HepG2 (cell line): Measurements from ENCODE around the gene SELENOI. TPM values are rescaled to one million over a fixed set of nuclear protein-coding genes. Genes with fewer than 3 reads are reported as not detected.

Experiments used
- FOXO4 ChIP-seq: sonication (generic); formaldehyde crosslinking; conservative IDR thresholded peaks from 2 replicates; pipeline ENCODE4 v1.8.1; 2023; ENCODE audit warnings: missing genetic modification reagents
- MAFF ChIP-seq: IDR thresholded peaks from 2 replicates; pipeline ENCODE4 v1.6.1; 2011; ENCODE audit warnings: low read depth, low read length, improper control_type of control experiment
- MAFG ChIP-seq: sonication (generic); formaldehyde crosslinking; IDR thresholded peaks from 2 replicates; pipeline ENCODE4 v1.5.1; 2020; ENCODE audit warnings: mild to moderate bottlenecking, missing genetic modification reagents
- MAFK ChIP-seq, 2 experiments: IDR thresholded peaks in 1 of 2; conservative IDR thresholded peaks in 1 of 2; 2 replicates each; pipeline ENCODE4 v1.6.1; 2011; ENCODE audit warnings: improper control_type of control experiment in 2 of 2, low read length in 2 of 2
- MBNL3 ChIP-seq: fragments of 250-450 bp; sonication (Bioruptor Pico); conservative IDR thresholded peaks from 2 replicates; pipeline ENCODE4 v1.8.0; 2022; ENCODE audit warnings: mild to moderate bottlenecking, inconsistent platforms
- NFYB ChIP-seq: sonication (generic); formaldehyde crosslinking; IDR thresholded peaks from 2 replicates; pipeline ENCODE4 v1.4.0; 2020; ENCODE audit warnings: missing genetic modification reagents
- TERF1 ChIP-seq: sonication (generic); formaldehyde crosslinking; IDR thresholded peaks from 2 replicates; pipeline ENCODE4 v1.8.0; 2022; ENCODE audit warnings: mild to moderate bottlenecking, missing genetic modification reagents, moderate library complexity
- ZBTB21 ChIP-seq: sonication (generic); formaldehyde crosslinking; IDR thresholded peaks from 2 replicates; pipeline ENCODE4 v1.4.0; 2020; ENCODE audit warnings: missing genetic modification reagents
- ZBTB40 ChIP-seq, 2 experiments: fragments of 450-650 bp in 1 of 2; sonication (generic) in 1 of 2; formaldehyde crosslinking in 1 of 2; IDR thresholded peaks; 2 replicates each; pipeline versions ENCODE4 v1.6.1 to v1.8.0; 2016 to 2022; ENCODE audit warnings: antibody characterized with exemption in 1 of 2, mild to moderate bottlenecking in 1 of 2, missing genetic modification reagents in 1 of 2
- ZFP36 ChIP-seq: fragments of 150-350 bp; IDR thresholded peaks from 2 replicates; pipeline ENCODE4 v1.6.1; 2018; ENCODE audit warnings: borderline replicate concordance, low read length, low read depth; ENCODE audit not compliant: partially characterized antibody
- ZGPAT ChIP-seq: IDR thresholded peaks from 2 replicates; pipeline ENCODE4 v1.6.1; 2016; ENCODE audit warnings: mild to moderate bottlenecking
- ZNF207 ChIP-seq: fragments of 450-650 bp; IDR thresholded peaks from 2 replicates; pipeline ENCODE4 v1.6.1; 2016; ENCODE audit warnings: antibody characterized with exemption, borderline replicate concordance
- polyA plus RNA-seq, 8 experiments: library from polyadenylated mRNA; depleted of rRNA in 3 of 8; stranded (reverse) in 7 of 8; unstranded in 1 of 8; fragments of >200 nt; fragmentation: Illumina TruSeq in 4 of 8; extraction: Trizol in 4 of 8; gene quantifications; 2 replicates each; pipeline versions ENCODE4 v1.2.1 to v1.2.3, GENCODE V29; 2011 to 2016; ENCODE audit warnings: low read depth in 4 of 8, missing spikeins in 1 of 8, mixed read lengths in 1 of 8; ENCODE audit not compliant: insufficient read depth in 1 of 8
- total RNA-seq, 5 experiments: library from RNA; depleted of rRNA; stranded (reverse); fragments of >200 nt; fragmentation: Illumina TruSeq; extraction: Trizol; gene quantifications; 2 replicates each; pipeline ENCODE4 v1.2.3, GENCODE V29; 2016; ENCODE audit warnings: low read depth in 1 of 5
- TF ChIP-seq, protein P1 (sequence below): sonication (generic); formaldehyde crosslinking; IDR thresholded peaks from 2 replicates; pipeline ENCODE4 v1.4.0; 2020; ENCODE audit warnings: missing genetic modification reagents

Gene SELENOI
- total and polyA plus RNA-seq, 2 of the 13 experiments (the other 11 are each of a cell fraction or from before 2014, with no cell fraction given), result 27.7 to 60.3 TPM

GRCh38 chr2:26412091-26412673 lies 66.2 kb downstream of the SELENOI start (continued):
- TF ChIP-seq ZBTB21 (CRISPR knock-in tag) (0 out of 2 replicates have a peak, but pooled peaks have one; percentile 29), ZFP36 (no peak), NFYB (CRISPR knock-in tag) (no peak), FOXO4 (CRISPR knock-in tag) (0 out of 2 replicates have a peak, but pooled peaks have one; percentile 63), MAFK (conservative IDR thresholded peaks at IDR 0.05 in 1 of 2, IDR thresholded peaks at IDR 0.05 in 1 of 2; ENCODE audit: low read length in 2 of 2) (peak in 1 of 2 experiments; percentile 41; a peak in 1 of 4 replicates), ZNF207 (no peak), MAFG (CRISPR knock-in tag) (0 out of 2 replicates have a peak, but pooled peaks have one; percentile 41), ZBTB40 (IDR thresholded peaks at IDR 0.05) (no peak), ZBTB40 (CRISPR knock-in tag; IDR thresholded peaks at IDR 0.05) (no peak), ZGPAT (CRISPR knock-in tag) (0 out of 2 replicates have a peak, but pooled peaks have one; percentile 24), TERF1 (CRISPR knock-in tag) (no peak), MAFF (peak; percentile 35; the same call in 1 of the 2 replicates), MBNL3 (no peak)
- TF ChIP-seq, protein P1, sequence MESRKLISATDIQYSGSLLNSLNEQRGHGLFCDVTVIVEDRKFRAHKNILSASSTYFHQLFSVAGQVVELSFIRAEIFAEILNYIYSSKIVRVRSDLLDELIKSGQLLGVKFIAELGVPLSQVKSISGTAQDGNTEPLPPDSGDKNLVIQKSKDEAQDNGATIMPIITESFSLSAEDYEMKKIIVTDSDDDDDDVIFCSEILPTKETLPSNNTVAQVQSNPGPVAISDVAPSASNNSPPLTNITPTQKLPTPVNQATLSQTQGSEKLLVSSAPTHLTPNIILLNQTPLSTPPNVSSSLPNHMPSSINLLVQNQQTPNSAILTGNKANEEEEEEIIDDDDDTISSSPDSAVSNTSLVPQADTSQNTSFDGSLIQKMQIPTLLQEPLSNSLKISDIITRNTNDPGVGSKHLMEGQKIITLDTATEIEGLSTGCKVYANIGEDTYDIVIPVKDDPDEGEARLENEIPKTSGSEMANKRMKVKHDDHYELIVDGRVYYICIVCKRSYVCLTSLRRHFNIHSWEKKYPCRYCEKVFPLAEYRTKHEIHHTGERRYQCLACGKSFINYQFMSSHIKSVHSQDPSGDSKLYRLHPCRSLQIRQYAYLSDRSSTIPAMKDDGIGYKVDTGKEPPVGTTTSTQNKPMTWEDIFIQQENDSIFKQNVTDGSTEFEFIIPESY (CRISPR knock-in tag), result peak; percentile 40; the same call in 1 of the 2 replicates
